ENCODE results near the gene CABLES1.

DNA sequence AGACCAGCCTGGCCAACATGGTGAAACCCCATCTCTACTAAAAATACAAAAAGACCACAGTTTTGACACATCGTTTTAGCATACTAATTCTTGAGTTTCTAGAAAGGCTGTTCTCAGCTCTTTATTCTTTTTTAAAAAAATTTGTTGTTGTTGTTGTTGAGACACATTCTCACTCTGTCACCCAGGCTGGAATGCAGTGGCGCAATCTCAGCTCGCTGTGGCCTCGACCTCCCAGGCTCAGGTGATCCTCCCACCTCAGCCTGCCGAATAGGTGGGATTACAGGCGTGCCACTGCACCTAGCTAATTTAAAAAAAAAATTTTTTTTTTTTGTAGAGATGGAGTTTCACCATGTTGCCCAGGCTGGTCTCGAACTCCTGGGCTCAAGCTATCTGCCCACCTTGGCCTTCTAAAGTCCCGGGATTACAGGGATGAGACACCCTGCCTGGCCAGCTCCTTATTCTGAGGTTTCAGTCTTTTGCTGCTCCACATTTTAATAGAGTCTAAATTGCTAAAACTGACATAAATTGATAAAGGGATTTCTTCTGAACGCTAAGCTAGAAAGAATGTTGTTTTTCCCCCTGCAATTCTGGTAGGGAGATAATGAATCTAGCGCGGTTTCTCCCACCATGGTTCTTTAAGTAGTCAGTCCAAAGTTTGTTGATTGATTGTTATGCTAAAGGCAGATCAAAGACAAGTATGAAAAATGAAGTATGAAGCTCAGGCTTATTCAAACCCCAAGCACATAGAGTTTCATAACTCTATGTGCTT, 32.6 kb upstream of the CABLES1 start:
- TF ChIP-seq, protein P1, sequence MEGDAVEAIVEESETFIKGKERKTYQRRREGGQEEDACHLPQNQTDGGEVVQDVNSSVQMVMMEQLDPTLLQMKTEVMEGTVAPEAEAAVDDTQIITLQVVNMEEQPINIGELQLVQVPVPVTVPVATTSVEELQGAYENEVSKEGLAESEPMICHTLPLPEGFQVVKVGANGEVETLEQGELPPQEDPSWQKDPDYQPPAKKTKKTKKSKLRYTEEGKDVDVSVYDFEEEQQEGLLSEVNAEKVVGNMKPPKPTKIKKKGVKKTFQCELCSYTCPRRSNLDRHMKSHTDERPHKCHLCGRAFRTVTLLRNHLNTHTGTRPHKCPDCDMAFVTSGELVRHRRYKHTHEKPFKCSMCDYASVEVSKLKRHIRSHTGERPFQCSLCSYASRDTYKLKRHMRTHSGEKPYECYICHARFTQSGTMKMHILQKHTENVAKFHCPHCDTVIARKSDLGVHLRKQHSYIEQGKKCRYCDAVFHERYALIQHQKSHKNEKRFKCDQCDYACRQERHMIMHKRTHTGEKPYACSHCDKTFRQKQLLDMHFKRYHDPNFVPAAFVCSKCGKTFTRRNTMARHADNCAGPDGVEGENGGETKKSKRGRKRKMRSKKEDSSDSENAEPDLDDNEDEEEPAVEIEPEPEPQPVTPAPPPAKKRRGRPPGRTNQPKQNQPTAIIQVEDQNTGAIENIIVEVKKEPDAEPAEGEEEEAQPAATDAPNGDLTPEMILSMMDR (IDR thresholded peaks at IDR 0.05) = no peak
- TF ChIP-seq POLR2A (IDR thresholded peaks at IDR 0.05) = no peak

Data from thyroid gland (tissue), 4 donors.